HepG2 (cell line): ENCODE measurements around the gene ZNF683. TPM values are rescaled to one million over a fixed set of nuclear protein-coding genes. Genes with fewer than 3 reads are reported as not detected.

Experiments used
- ARID5B ChIP-seq: IDR thresholded peaks from 2 replicates; pipeline ENCODE4 v1.4.0; 2020; ENCODE audit warnings: mild to moderate bottlenecking, missing genetic modification reagents
- EHMT2 ChIP-seq: fragments of 200-600 bp; sonication (generic); IDR thresholded peaks from 2 replicates; pipeline ENCODE4 v1.7.0; 2017; ENCODE audit warnings: antibody characterized with exemption, low read depth, low read length, borderline replicate concordance
- ELF1 ChIP-seq: sonication (generic); formaldehyde crosslinking; IDR thresholded peaks from 2 replicates; pipeline ENCODE4 v1.4.0; 2020; ENCODE audit warnings: missing genetic modification reagents
- GPN1 ChIP-seq: sonication (generic); formaldehyde crosslinking; IDR thresholded peaks from 2 replicates; pipeline ENCODE4 v1.5.1; 2020; ENCODE audit warnings: missing genetic modification reagents, borderline replicate concordance
- JUNB ChIP-seq: sonication (generic); formaldehyde crosslinking; IDR thresholded peaks from 2 replicates; pipeline ENCODE4 v1.8.0; 2022; ENCODE audit warnings: missing genetic modification reagents, mild to moderate bottlenecking, borderline replicate concordance
- MYPOP ChIP-seq: sonication (generic); formaldehyde crosslinking; IDR thresholded peaks from 2 replicates; pipeline ENCODE4 v1.8.1; 2023; ENCODE audit warnings: mild to moderate bottlenecking, moderate library complexity, missing genetic modification reagents
- NKX3-1 ChIP-seq: sonication (generic); formaldehyde crosslinking; IDR thresholded peaks from 2 replicates; pipeline ENCODE4 v1.5.0; 2020; ENCODE audit warnings: missing genetic modification reagents
- ONECUT2 ChIP-seq: sonication (generic); formaldehyde crosslinking; IDR thresholded peaks from 2 replicates; pipeline ENCODE4 v1.4.0; 2020; ENCODE audit warnings: missing genetic modification reagents
- TCF12 ChIP-seq, 2 experiments: fragments of 450-650 bp in 1 of 2; sonication (generic) in 1 of 2; formaldehyde crosslinking in 1 of 2; IDR thresholded peaks; 2 replicates each; pipeline versions ENCODE4 v1.6.1 to v1.8.0; 2017 to 2022; ENCODE audit warnings: antibody characterized with exemption in 1 of 2, mild to moderate bottlenecking in 1 of 2, missing genetic modification reagents in 1 of 2, moderate library complexity in 1 of 2
- TEAD3 ChIP-seq: optimal IDR thresholded peaks from 2 replicates; pipeline ENCODE3; 2016; ENCODE audit warnings: borderline replicate concordance
- TFE3 ChIP-seq: IDR thresholded peaks from 2 replicates; pipeline ENCODE4 v1.6.1; 2016
- YEATS2 ChIP-seq: sonication (generic); formaldehyde crosslinking; IDR thresholded peaks from 2 replicates; pipeline ENCODE4 v1.4.0; 2020; ENCODE audit warnings: missing genetic modification reagents, borderline replicate concordance
- ZNF256 ChIP-seq: sonication (generic); formaldehyde crosslinking; conservative IDR thresholded peaks from 2 replicates; pipeline ENCODE4 v1.4.0; 2020; ENCODE audit warnings: missing genetic modification reagents
- ZNF3 ChIP-seq: IDR thresholded peaks from 2 replicates; pipeline ENCODE4 v1.7.0; 2017; ENCODE audit warnings: inconsistent platforms
- ZNF350 ChIP-seq: sonication (generic); formaldehyde crosslinking; IDR thresholded peaks from 2 replicates; pipeline ENCODE4 v1.4.0; 2020; ENCODE audit warnings: mild to moderate bottlenecking, low read depth, missing genetic modification reagents, borderline replicate concordance
- ZNF550 ChIP-seq: sonication (generic); formaldehyde crosslinking; IDR thresholded peaks from 2 replicates; pipeline ENCODE4 v1.4.0; 2020; ENCODE audit warnings: mild to moderate bottlenecking, missing genetic modification reagents, borderline replicate concordance
- polyA plus RNA-seq, 8 experiments: library from polyadenylated mRNA; depleted of rRNA in 3 of 8; stranded (reverse) in 7 of 8; unstranded in 1 of 8; fragments of >200 nt; fragmentation: Illumina TruSeq in 4 of 8; extraction: Trizol in 4 of 8; gene quantifications; 2 replicates each; pipeline versions ENCODE4 v1.2.1 to v1.2.3, GENCODE V29; 2011 to 2016; ENCODE audit warnings: low read depth in 4 of 8, missing spikeins in 1 of 8, mixed read lengths in 1 of 8; ENCODE audit not compliant: insufficient read depth in 1 of 8
- total RNA-seq, 5 experiments: library from RNA; depleted of rRNA; stranded (reverse); fragments of >200 nt; fragmentation: Illumina TruSeq; extraction: Trizol; gene quantifications; 2 replicates each; pipeline ENCODE4 v1.2.3, GENCODE V29; 2016; ENCODE audit warnings: low read depth in 1 of 5
- TF ChIP-seq, protein P1 (sequence below): sonication (generic); formaldehyde crosslinking; IDR thresholded peaks from 2 replicates; pipeline ENCODE4 v1.4.0; 2020; ENCODE audit warnings: mild to moderate bottlenecking, missing genetic modification reagents

The ZNF683 gene
- total and polyA plus RNA-seq, 2 of the 13 experiments (the other 11 are each of a cell fraction or from before 2014, with no cell fraction given): not detected

GRCh38 chr1:26387447-26387846 lies 14.9 kb upstream of the ZNF683 start (continued):
- peak; percentile 96 for TF ChIP-seq ARID5B (CRISPR knock-in tag)
- 0 out of 2 replicates have a peak, but pooled peaks have one; percentile 33 for TF ChIP-seq ELF1 (CRISPR knock-in tag)
- no peak for TF ChIP-seq NKX3-1 (CRISPR knock-in tag)
- peak; percentile 74; the same call in 1 of the 2 replicates for TF ChIP-seq YEATS2 (CRISPR knock-in tag)
- TF ChIP-seq ZNF256 (CRISPR knock-in tag): no peak
- peak; percentile 46 for TF ChIP-seq ZNF350 (CRISPR knock-in tag)
- peak; percentile 100 for TF ChIP-seq JUNB (CRISPR knock-in tag)
- TF ChIP-seq EHMT2: peak; percentile 68; the same call in 1 of the 2 replicates
- peak; percentile 93 for TF ChIP-seq ONECUT2
- peak; percentile 85 for TF ChIP-seq TEAD3 (CRISPR knock-in tag)
- TF ChIP-seq ZNF550 (CRISPR knock-in tag): no peak
- 0 out of 2 replicates have a peak, but pooled peaks have one; percentile 49 for TF ChIP-seq ZNF3 (CRISPR knock-in tag)
- TF ChIP-seq TFE3 (CRISPR knock-in tag): peak; percentile 64; the same call in 1 of the 2 replicates
- no peak for TF ChIP-seq GPN1 (CRISPR knock-in tag)
- TF ChIP-seq, protein P1, sequence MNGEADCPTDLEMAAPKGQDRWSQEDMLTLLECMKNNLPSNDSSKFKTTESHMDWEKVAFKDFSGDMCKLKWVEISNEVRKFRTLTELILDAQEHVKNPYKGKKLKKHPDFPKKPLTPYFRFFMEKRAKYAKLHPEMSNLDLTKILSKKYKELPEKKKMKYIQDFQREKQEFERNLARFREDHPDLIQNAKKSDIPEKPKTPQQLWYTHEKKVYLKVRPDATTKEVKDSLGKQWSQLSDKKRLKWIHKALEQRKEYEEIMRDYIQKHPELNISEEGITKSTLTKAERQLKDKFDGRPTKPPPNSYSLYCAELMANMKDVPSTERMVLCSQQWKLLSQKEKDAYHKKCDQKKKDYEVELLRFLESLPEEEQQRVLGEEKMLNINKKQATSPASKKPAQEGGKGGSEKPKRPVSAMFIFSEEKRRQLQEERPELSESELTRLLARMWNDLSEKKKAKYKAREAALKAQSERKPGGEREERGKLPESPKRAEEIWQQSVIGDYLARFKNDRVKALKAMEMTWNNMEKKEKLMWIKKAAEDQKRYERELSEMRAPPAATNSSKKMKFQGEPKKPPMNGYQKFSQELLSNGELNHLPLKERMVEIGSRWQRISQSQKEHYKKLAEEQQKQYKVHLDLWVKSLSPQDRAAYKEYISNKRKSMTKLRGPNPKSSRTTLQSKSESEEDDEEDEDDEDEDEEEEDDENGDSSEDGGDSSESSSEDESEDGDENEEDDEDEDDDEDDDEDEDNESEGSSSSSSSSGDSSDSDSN (CRISPR knock-in tag): peak; percentile 38; the same call in 1 of the 2 replicates
- peak; percentile 66; the same call in 1 of the 2 replicates for TF ChIP-seq MYPOP
- no peak for TF ChIP-seq TCF12 (IDR thresholded peaks at IDR 0.05)
- 0 out of 2 replicates have a peak, but pooled peaks have one; percentile 69 for TF ChIP-seq TCF12 (CRISPR knock-in tag; IDR thresholded peaks at IDR 0.05)
